ENCODE results near the gene IL4I1.
"Not testable (repeated sequence)": the region's sequence is repeated elsewhere in the genome, so short reads cannot be mapped to it uniquely, and the experiment has no call there.

- not testable (repeated sequence) for TF ChIP-seq SRF (IDR thresholded peaks at IDR 0.05; ENCODE audit: low read depth, low read length); ATF2 (IDR thresholded peaks at IDR 0.05; ENCODE audit: low read length); RAD21 (IDR thresholded peaks at IDR 0.05 in 1 of 2, conservative IDR thresholded peaks at IDR 0.05 in 1 of 2; ENCODE audit: low read depth in 2 of 2, low read length in 2 of 2); YY1 (IDR thresholded peaks at IDR 0.05; ENCODE audit: low read depth, low read length); CEBPB (IDR thresholded peaks at IDR 0.05; ENCODE audit: low read depth, low read length); ATF3 (IDR thresholded peaks at IDR 0.05; ENCODE audit: insufficient read depth, low read depth, low read length); EP300 (IDR thresholded peaks at IDR 0.05; ENCODE audit: borderline replicate concordance in 1 of 2, low read depth in 2 of 2, low read length in 2 of 2); KDM5A (IDR thresholded peaks at IDR 0.05; ENCODE audit: low read length); HDAC6 (IDR thresholded peaks at IDR 0.05; ENCODE audit: low read depth, low read length); POLR2AphosphoS5 (IDR thresholded peaks at IDR 0.05; ENCODE audit: low read depth, low read length); TAF1 (IDR thresholded peaks at IDR 0.05; ENCODE audit: low read depth, low read length); EZH2 (IDR thresholded peaks at IDR 0.05; ENCODE audit: low read depth, low read length, severe bottlenecking)
- TF ChIP-seq, protein P1, sequence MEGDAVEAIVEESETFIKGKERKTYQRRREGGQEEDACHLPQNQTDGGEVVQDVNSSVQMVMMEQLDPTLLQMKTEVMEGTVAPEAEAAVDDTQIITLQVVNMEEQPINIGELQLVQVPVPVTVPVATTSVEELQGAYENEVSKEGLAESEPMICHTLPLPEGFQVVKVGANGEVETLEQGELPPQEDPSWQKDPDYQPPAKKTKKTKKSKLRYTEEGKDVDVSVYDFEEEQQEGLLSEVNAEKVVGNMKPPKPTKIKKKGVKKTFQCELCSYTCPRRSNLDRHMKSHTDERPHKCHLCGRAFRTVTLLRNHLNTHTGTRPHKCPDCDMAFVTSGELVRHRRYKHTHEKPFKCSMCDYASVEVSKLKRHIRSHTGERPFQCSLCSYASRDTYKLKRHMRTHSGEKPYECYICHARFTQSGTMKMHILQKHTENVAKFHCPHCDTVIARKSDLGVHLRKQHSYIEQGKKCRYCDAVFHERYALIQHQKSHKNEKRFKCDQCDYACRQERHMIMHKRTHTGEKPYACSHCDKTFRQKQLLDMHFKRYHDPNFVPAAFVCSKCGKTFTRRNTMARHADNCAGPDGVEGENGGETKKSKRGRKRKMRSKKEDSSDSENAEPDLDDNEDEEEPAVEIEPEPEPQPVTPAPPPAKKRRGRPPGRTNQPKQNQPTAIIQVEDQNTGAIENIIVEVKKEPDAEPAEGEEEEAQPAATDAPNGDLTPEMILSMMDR (IDR thresholded peaks at IDR 0.05; ENCODE audit: control extremely low read depth in 1 of 3, insufficient read depth in 1 of 3, low read depth in 1 of 3, low read length in 3 of 3) = not testable (repeated sequence)
These were observed 28.2 kb upstream of the IL4I1 start for GRCh38 chr19:49924881-49925210.

All from H1 (cell line).